Suppressor macrophage treated with lipopolysaccharide for 1 hour (primary cell): ENCODE data around the gene SLC27A4.

Experiments
- DNase-seq, 3 donors: peaks; one replicate each; pipeline ENCODE4 v3.0.0-alpha.2; 2020 to 2022

SLC27A4 gene

GRCh38 chr9:128392302-128393144 is 52.2 kb downstream of the SLC27A4 start:
- no peak for DNase-seq

- no peak for DNase-seq
Measured at GRCh38 chr9:128393145-128393775, 52.9 kb downstream of the SLC27A4 start.

- no peak for DNase-seq
Measured at GRCh38 chr9:128393970-128394369, 53.6 kb downstream of the SLC27A4 start.

GRCh38 chr9:128394379-128395168 is 54.2 kb downstream of the SLC27A4 start:
- no peak for DNase-seq

GRCh38 chr9:128396970-128397613 is 56.8 kb downstream of the SLC27A4 start:
- peak; percentile 59 to 61 (median 60) for DNase-seq

GRCh38 chr9:128397831-128398230 is 57.5 kb downstream of the SLC27A4 start:
- DNase-seq: no peak

- DNase-seq: no peak
Measured at GRCh38 chr9:128399861-128400260, 59.5 kb downstream of the SLC27A4 start.

GRCh38 chr9:128404560-128404959 is 64.2 kb downstream of the SLC27A4 start:
- no peak for DNase-seq

- DNase-seq: no peak
Measured at GRCh38 chr9:128405077-128405779, 64.9 kb downstream of the SLC27A4 start.

- no peak for DNase-seq
Measured at GRCh38 chr9:128405780-128406171, 65.4 kb downstream of the SLC27A4 start.

GRCh38 chr9:128406848-128407391 is 66.6 kb downstream of the SLC27A4 start:
- no peak for DNase-seq

GRCh38 chr9:128408963-128409431 is 68.7 kb downstream of the SLC27A4 start:
- no peak for DNase-seq

- DNase-seq: no peak
Measured at GRCh38 chr9:128409450-128409849, 69.1 kb downstream of the SLC27A4 start.

GRCh38 chr9:128409978-128410377 is 69.7 kb downstream of the SLC27A4 start:
- peak in 1 of 3 donors; percentile 11 for DNase-seq
